Stimulated activated CD8-positive, alpha-beta memory T cell treated with anti-CD3 and anti-CD28 coated beads, Interleukin-7, amount 100 ng/mL, for 24 hours (primary cell): ENCODE measurements around the gene NDFIP2.
"Not testable (repeated sequence)": the region's sequence is repeated elsewhere in the genome, so short reads cannot be mapped to it uniquely, and the experiment has no call there.

Experiments used
- DNase-seq: peaks from one replicate; pipeline ENCODE4 v3.0.0-alpha.2; 2020; ENCODE audit warnings: low read depth

The NDFIP2 gene

DNA sequence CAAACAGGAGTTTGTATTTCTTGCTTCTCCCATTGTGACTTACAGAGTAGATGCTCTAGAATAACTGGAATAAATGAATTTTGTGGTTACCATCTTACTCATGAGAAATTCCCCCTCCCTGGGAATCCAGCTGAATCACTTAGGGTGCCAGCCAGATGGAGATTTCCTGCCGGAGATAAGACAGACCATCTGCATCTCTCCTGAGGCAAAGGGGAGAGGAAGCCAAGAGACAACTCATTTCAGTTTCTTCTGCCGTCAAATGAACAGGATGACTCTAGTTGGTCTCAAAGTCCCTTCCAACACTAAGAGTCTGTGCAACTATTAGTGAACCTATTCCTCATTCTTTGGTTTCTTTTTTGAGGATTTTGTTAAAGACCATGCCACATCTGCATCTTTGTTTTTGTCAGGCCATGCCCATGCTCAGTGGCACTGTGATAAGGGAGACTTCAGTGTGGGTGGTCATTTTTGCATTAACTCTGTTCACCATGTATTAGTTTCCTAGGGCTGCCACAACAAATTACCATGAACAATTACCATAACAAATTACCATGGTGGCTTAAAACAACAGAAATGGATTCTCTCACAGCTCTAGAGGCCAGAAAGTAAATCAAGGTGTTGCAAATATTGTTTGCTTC lies 112.8 kb downstream of the NDFIP2 start:
- DNase-seq, result no peak

DNA sequence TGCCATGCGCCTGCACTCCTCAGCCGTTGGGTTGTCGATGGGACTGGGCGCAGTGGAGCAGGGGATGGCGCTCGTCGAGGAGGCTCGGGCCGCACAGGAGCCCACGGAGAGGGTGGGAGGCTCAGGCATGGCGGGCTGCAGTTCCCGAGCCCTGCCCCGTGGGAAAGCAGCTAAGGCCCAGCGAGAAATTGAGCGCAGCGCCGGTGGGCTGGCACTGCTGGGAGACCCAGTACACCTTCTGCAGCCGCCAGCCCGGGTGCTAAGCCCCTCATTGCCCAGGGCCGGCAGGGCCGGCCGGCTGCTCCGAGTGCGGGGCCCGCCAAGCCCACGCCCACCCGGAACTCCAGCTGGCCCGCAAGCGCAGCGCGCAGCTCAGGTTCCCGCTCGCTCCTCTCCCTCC lies 119.2 kb downstream of the NDFIP2 start:
- not testable (repeated sequence) for DNase-seq

DNA sequence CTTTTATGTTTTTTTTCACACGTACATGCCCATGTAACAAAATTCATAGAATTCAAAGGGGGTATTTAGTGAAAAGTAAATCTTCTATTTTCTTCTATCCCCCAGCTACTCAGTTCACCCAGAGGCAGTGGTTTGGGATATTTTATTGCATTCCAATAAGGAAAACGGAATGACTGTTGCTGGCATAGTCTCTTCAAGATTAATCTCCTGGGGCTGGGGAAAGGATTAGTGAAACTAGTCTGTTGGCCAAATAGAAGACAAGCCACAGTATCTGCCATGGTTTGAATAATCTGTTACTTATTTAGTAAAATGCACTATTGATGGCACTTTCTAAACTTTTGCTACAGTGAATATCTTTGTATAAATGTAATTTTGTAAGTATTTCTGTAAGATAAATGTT lies 122.0 kb downstream of the NDFIP2 start:
- DNase-seq, result no peak

DNA sequence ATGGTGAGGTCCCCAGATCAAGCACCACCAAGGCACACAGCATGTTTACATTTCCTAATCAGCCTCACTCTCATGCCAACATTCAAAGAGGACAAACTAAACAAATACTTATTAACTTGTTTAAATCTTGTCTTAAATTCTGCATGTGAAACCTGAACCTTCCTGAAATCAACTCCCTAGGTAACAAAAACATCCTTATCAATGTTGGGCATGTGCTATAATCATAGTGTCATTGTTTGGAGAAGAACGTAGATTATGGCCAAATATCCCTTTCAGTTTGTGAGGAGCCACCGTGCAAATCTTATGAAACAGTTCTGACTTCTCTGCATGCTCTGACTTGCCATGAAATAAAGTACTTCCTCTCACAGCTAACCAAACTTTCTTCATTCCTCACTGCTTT lies 123.8 kb downstream of the NDFIP2 start:
- DNase-seq, result no peak
